ENCODE measurements around the gene DNAH3. TPM values are rescaled to one million over a fixed set of nuclear protein-coding genes. Genes with fewer than 3 reads are reported as not detected.
"Not testable (repeated sequence)": the region's sequence is repeated elsewhere in the genome, so short reads cannot be mapped to it uniquely, and the experiment has no call there.

The DNAH3 gene
- total RNA-seq, 1 donor from 2014 or later = not detected

DNA sequence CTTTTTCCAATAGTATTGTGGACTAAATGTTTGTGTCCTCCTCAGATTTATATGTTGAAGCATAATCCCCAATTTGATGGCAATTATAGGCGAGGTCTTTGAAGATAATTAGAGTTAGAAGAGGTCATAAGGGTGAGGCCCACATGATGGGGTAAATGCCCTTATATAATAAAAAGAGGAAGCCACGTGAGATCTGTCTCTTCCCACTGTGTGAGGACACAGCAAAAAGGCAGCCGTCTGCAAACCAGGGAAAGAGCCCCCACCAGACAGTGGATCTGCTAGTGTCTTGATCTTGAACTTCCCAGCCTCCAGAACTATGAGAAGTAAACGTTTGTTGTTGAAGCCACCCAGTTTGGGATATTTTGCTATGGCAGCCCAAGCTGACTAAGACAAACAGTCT, 174.1 kb downstream of the DNAH3 start:
- Mint-ChIP-seq H3K27ac (ENCODE audit: unreplicated experiment) (no peak overlapping the region), H3K27me3 (ENCODE audit: unreplicated experiment) (peaks cover 3% of the 10 kb centered on the region), H3K9me3 (ENCODE audit: unreplicated experiment) (no peaks in the 10 kb centered on the region), H3K4me1 (ENCODE audit: unreplicated experiment) (no peaks in the 10 kb centered on the region), H3K36me3 (ENCODE audit: unreplicated experiment) (no peaks in the 10 kb centered on the region), H3K4me3 (ENCODE audit: unreplicated experiment) (no peak overlapping the region)
- no peak for DNase-seq (ENCODE audit: extremely low spot score, unreplicated experiment)
- TF ChIP-seq, protein P1, sequence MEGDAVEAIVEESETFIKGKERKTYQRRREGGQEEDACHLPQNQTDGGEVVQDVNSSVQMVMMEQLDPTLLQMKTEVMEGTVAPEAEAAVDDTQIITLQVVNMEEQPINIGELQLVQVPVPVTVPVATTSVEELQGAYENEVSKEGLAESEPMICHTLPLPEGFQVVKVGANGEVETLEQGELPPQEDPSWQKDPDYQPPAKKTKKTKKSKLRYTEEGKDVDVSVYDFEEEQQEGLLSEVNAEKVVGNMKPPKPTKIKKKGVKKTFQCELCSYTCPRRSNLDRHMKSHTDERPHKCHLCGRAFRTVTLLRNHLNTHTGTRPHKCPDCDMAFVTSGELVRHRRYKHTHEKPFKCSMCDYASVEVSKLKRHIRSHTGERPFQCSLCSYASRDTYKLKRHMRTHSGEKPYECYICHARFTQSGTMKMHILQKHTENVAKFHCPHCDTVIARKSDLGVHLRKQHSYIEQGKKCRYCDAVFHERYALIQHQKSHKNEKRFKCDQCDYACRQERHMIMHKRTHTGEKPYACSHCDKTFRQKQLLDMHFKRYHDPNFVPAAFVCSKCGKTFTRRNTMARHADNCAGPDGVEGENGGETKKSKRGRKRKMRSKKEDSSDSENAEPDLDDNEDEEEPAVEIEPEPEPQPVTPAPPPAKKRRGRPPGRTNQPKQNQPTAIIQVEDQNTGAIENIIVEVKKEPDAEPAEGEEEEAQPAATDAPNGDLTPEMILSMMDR (IDR thresholded peaks at IDR 0.05) = no peak

DNA sequence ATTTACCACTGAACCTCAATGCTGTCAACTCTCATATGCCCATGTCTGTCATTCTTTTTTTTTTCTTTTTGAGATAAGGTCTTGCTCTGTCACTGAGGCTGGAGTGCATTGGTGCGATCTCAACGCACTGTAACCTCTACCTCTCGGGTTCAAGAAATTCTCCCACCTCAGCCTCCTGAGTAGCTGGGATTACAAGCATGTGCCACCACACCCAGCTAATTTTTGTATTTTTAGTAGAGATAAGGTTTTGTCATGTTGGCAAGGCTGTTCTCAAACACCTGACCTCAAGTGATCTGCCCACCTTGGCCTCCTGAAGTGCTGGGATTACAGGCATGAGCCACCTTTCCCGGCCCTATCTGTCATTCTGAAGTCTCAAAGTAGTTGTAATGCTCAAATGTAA, 177.4 kb downstream of the DNAH3 start:
- not testable (repeated sequence) for H3K4me1 Mint-ChIP-seq (ENCODE audit: unreplicated experiment); H3K27ac Mint-ChIP-seq (ENCODE audit: unreplicated experiment); H3K36me3 Mint-ChIP-seq (ENCODE audit: unreplicated experiment); H3K27me3 Mint-ChIP-seq (ENCODE audit: unreplicated experiment); DNase-seq (ENCODE audit: extremely low spot score, unreplicated experiment); H3K9me3 Mint-ChIP-seq (ENCODE audit: unreplicated experiment); H3K4me3 Mint-ChIP-seq (ENCODE audit: unreplicated experiment)

DNA sequence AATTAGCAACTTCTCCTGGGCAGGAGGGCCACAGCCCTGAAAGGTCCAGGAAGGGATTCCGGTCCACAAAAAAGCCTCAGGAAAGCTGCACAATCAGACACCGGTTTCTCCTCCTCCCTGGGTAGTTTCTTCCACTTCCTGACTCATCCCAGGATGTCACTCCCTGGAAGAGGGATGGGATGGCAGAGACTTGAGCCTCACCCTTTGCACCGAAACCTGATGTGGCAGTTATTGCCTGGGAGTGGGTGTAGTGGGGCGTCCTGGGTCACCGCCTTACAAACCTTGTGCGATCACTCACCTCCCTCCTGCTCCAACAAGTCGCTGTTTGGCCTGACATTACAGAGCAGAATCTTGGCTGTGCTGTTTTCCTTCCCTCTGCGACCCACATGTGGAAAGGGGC, 179.2 kb downstream of the DNAH3 start:
- no peaks in the 10 kb centered on the region for H3K4me1 Mint-ChIP-seq (ENCODE audit: unreplicated experiment)
- H3K9me3 Mint-ChIP-seq (ENCODE audit: unreplicated experiment) = no peaks in the 10 kb centered on the region
- H3K4me3 Mint-ChIP-seq (ENCODE audit: unreplicated experiment) = no peak overlapping the region
- no peak for DNase-seq (ENCODE audit: extremely low spot score, unreplicated experiment)
- no peak overlapping the region for H3K27ac Mint-ChIP-seq (ENCODE audit: unreplicated experiment)
- TF ChIP-seq, protein P1 (IDR thresholded peaks at IDR 0.05) = no peak
- peaks cover 11% of the 10 kb centered on the region for H3K27me3 Mint-ChIP-seq (ENCODE audit: unreplicated experiment)
- no peaks in the 10 kb centered on the region for H3K36me3 Mint-ChIP-seq (ENCODE audit: unreplicated experiment)

DNA sequence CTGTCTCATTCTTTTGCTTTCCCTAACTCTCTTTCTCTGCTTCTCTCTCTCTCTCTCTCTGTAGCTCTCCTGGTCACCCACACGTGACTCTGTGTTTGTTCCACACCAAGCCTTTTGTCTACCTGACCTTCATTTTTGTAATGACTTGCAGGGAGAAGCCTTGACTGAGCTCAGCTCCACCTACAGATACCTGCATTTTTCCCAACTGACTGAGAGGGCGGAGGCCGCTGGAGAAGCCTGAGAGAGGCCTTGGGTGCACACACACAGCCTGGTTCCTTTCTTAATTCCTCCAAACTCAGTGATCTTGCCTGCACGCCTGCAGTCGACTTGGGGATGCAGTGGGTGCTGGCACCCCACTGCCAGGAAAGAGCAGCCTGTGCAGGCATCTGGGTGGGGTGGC, 181.3 kb downstream of the DNAH3 start:
- Mint-ChIP-seq H3K27me3 (ENCODE audit: unreplicated experiment) (peaks cover 8% of the 10 kb centered on the region), H3K4me1 (ENCODE audit: unreplicated experiment) (no peaks in the 10 kb centered on the region), H3K4me3 (ENCODE audit: unreplicated experiment) (no peak overlapping the region), H3K27ac (ENCODE audit: unreplicated experiment) (no peak overlapping the region), H3K36me3 (ENCODE audit: unreplicated experiment) (no peaks in the 10 kb centered on the region), H3K9me3 (ENCODE audit: unreplicated experiment) (no peaks in the 10 kb centered on the region)
- no peak for DNase-seq (ENCODE audit: extremely low spot score, unreplicated experiment)
- TF ChIP-seq, protein P1 (IDR thresholded peaks at IDR 0.05) = no peak

DNA sequence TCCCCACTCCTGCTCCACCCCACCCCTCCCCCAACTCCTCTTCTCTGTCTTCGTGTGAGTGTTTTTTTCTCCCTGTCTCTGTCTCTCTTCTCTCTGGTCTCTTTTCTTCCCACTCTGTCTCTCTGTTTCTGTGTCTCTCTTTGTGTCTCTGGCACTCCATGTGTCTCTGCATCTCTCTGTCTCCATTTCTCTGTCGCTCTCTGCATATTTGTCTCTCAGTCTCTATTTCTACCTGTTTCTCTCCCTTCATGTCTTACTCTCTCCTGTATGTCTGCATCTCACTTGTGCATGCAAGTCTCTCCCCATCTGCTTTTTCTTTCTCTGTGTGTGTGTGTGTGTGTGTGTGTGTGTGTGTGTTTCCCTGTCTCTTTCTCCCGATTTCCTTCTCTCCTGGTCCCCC, 181.9 kb downstream of the DNAH3 start:
- Mint-ChIP-seq H3K4me3 (ENCODE audit: unreplicated experiment) (no peak overlapping the region), H3K27ac (ENCODE audit: unreplicated experiment) (no peak overlapping the region), H3K27me3 (ENCODE audit: unreplicated experiment) (peaks cover 8% of the 10 kb centered on the region), H3K4me1 (ENCODE audit: unreplicated experiment) (no peaks in the 10 kb centered on the region), H3K36me3 (ENCODE audit: unreplicated experiment) (no peaks in the 10 kb centered on the region), H3K9me3 (ENCODE audit: unreplicated experiment) (no peaks in the 10 kb centered on the region)
- DNase-seq (ENCODE audit: extremely low spot score, unreplicated experiment) = no peak
- TF ChIP-seq, protein P1 (IDR thresholded peaks at IDR 0.05) = no peak

DNA sequence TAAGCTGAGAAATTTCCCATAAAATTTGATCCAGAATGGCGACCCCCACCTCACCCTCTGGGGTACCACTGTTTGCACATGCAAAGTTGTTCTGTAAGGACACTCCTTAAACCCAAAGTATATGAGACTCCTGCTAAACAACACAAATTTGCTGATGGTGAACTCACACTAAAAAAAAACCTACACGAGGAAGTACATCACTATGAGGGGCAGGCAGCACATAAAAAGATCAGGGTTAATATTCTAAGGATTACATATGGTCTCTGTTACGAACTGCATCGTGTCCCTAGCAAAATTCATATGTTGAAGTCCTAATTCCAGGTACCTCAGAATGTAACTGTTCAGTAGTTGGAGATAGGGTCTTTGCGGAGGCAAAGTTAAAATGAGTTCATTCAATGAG, 189.7 kb downstream of the DNAH3 start:
- DNase-seq (ENCODE audit: extremely low spot score, unreplicated experiment) = no peak
- H3K36me3 Mint-ChIP-seq (ENCODE audit: unreplicated experiment) = no peaks in the 10 kb centered on the region
- no peaks in the 10 kb centered on the region for H3K27me3 Mint-ChIP-seq (ENCODE audit: unreplicated experiment)
- no peak overlapping the region for H3K27ac Mint-ChIP-seq (ENCODE audit: unreplicated experiment)
- TF ChIP-seq, protein P1 (IDR thresholded peaks at IDR 0.05) = no peak
- H3K9me3 Mint-ChIP-seq (ENCODE audit: unreplicated experiment) = no peaks in the 10 kb centered on the region
- no peaks in the 10 kb centered on the region for H3K4me1 Mint-ChIP-seq (ENCODE audit: unreplicated experiment)
- no peak overlapping the region for H3K4me3 Mint-ChIP-seq (ENCODE audit: unreplicated experiment)
